HG03520 (cell line): ENCODE measurements around the gene MUC3A.
"Not testable (repeated sequence)": the region's sequence is repeated elsewhere in the genome, so short reads cannot be mapped to it uniquely, and the experiment has no call there.

Experiments
- ATAC-seq: cut with Tn5 transposase; IDR thresholded peaks from one replicate; pipeline ENCODE4 v1.9.1; 2021; ENCODE audit warnings: mild to moderate bottlenecking, moderate library complexity; ENCODE audit not compliant: unreplicated experiment

Gene MUC3A, protein sequence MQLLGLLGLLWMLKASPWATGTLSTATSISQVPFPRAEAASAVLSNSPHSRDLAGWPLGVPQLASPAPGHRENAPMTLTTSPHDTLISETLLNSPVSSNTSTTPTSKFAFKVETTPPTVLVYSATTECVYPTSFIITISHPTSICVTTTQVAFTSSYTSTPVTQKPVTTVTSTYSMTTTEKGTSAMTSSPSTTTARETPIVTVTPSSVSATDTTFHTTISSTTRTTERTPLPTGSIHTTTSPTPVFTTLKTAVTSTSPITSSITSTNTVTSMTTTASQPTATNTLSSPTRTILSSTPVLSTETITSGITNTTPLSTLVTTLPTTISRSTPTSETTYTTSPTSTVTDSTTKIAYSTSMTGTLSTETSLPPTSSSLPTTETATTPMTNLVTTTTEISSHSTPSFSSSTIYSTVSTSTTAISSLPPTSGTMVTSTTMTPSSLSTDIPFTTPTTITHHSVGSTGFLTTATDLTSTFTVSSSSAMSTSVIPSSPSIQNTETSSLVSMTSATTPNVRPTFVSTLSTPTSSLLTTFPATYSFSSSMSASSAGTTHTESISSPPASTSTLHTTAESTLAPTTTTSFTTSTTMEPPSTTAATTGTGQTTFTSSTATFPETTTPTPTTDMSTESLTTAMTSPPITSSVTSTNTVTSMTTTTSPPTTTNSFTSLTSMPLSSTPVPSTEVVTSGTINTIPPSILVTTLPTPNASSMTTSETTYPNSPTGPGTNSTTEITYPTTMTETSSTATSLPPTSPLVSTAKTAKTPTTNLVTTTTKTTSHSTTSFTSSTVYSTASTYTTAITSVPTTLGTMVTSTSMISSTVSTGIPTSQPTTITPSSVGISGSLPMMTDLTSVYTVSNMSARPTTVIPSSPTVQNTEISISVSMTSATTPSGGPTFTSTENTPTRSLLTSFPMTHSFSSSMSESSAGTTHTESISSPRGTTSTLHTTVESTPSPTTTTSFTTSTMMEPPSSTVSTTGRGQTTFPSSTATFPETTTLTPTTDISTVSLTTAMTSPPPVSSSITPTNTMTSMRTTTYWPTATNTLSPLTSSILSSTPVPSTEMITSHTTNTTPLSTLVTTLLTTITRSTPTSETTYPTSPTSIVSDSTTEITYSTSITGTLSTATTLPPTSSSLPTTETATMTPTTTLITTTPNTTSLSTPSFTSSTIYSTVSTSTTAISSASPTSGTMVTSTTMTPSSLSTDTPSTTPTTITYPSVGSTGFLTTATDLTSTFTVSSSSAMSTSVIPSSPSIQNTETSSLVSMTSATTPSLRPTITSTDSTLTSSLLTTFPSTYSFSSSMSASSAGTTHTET (N-terminal part only)

DNA sequence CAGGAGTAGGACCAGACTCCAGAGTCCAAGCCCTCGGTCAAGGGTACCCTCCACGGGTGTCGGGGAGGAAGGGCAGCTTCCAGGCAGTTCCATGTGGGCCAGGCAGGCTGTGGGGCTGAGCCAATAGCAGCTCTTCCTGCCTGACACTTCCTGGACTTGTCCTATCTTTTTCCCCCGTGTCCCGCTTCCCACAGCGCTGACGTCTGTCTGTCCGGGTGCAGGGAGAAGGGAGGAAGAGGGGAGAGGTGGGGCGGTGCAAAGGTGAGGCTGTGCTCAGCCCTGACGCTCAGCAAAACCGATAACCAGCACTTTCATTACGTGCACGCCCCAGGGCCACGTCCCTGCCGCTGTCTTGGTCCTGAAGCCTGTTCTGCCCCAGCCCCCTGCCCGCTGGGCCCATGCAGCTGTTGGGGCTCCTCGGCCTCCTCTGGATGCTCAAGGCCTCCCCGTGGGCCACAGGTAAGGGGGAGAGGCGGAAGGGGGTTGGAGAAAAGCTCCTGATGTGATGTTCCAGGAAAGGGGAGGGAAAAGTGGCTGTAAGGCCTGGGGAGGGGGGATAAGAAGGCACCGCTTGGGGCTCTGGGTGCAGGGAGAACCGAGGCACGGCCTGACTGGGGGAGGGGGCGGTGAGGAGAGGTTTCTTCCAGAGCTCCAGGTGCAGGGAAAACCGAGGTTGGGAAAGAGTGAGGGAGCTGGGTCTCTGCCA lies at the start of gene MUC3A:
Gene MUC3A (plus strand): TSS at position 308 of the 706 bp plus-strand sequence. CDS start 91 bp downstream, at position 399.
- ATAC-seq: no peak

- no peak for ATAC-seq
Observed at GRCh38 chr7:100900978-100901377, 48.4 kb upstream of the MUC3A start.

GRCh38 chr7:100901921-100902332 lies 47.4 kb upstream of the MUC3A start:
- no peak for ATAC-seq

GRCh38 chr7:100902638-100903037 lies 46.7 kb upstream of the MUC3A start:
- no peak for ATAC-seq

DNA sequence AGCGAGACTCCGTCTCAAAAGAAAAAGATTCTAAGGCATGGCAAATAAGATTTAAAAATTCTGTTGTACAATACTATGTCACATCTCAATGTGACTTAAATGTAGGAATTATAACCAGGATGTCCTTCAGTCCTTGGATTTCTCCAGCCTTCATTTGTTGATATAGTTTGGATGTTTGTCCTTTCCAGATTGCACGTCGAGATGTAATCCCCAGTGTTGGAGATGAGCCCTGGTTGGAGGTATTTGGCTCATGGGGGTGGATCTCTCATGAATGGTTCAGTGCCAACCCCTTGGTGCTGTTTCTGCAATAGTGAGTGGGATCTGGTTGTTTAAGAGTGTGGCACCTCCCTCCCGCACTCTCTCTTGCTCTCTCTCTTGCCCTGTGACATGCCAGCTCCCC lies 40.8 kb upstream of the MUC3A start:
- no peak for ATAC-seq

GRCh38 chr7:100910443-100910842 lies 38.9 kb upstream of the MUC3A start:
- ATAC-seq: not testable (repeated sequence)

GRCh38 chr7:100911484-100911883 lies 37.9 kb upstream of the MUC3A start:
- ATAC-seq: no peak

DNA sequence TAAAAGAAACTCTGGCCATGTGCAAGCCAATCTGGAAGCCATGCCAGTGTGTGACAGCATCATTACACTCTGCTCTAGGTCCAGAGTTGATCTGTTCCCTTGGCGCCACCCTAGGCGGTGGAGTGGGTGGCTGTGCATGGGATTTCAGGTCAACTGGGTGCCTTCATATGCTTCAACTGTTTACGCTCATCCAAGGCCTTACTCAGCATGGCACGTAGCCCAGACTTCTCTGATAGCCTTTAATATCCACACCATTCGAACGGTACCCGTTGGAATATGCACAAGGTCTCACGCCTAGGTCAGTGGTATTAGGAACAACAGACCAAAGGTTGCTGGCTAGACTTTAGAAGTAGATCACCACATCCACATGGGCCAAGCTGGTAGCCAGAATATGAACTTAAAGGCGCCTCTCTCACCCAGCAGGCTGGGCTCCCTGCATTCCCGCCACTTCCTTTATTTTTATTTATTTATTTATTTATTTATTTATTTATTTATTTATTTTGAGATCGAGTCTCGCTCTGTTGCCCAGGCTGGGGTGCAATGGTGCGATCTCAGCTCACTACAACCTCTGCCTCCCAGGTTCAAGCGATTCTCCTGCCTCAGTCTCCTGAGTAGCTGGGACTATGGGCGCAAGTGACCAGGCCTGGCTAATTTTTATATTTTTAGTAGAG lies 35.0 kb upstream of the MUC3A start:
- no peak for ATAC-seq

- no peak for ATAC-seq
Observed at GRCh38 chr7:100914879-100915447, 34.4 kb upstream of the MUC3A start.

- not testable (repeated sequence) for ATAC-seq
Observed at GRCh38 chr7:100919335-100919734, 30.0 kb upstream of the MUC3A start.

GRCh38 chr7:100919779-100920437 lies 29.4 kb upstream of the MUC3A start:
- ATAC-seq: not testable (repeated sequence)

DNA sequence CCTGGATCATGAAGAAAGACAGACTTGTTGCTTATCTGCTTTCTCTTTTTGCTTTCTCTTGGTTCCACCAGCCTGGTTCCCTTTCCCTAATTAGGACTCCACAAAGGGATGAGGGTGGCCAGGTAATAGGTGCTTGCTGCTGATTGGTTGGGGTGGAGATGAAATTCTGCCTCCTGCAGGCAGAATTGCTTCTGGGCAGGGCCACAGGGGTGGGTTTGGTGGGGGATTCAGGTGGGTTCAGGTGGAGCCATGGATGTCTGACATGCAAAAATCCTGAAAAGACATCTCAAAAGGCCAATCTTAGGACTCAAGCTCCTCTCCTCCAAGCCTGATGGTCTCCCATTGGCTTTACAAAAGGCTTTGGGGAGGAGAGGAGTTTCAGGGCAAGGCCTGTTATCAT lies 28.3 kb upstream of the MUC3A start:
- no peak for ATAC-seq

- not testable (repeated sequence) for ATAC-seq
Observed at GRCh38 chr7:100923616-100924015, 25.7 kb upstream of the MUC3A start.

GRCh38 chr7:100929808-100930174 lies 19.5 kb upstream of the MUC3A start:
- no peak for ATAC-seq

- no peak for ATAC-seq
Observed at GRCh38 chr7:100933734-100934133, 15.6 kb upstream of the MUC3A start.

- ATAC-seq: not testable (repeated sequence)
Observed at GRCh38 chr7:100935381-100935780, 14.0 kb upstream of the MUC3A start.

- not testable (repeated sequence) for ATAC-seq
Observed at GRCh38 chr7:100936167-100936566, 13.2 kb upstream of the MUC3A start.

DNA sequence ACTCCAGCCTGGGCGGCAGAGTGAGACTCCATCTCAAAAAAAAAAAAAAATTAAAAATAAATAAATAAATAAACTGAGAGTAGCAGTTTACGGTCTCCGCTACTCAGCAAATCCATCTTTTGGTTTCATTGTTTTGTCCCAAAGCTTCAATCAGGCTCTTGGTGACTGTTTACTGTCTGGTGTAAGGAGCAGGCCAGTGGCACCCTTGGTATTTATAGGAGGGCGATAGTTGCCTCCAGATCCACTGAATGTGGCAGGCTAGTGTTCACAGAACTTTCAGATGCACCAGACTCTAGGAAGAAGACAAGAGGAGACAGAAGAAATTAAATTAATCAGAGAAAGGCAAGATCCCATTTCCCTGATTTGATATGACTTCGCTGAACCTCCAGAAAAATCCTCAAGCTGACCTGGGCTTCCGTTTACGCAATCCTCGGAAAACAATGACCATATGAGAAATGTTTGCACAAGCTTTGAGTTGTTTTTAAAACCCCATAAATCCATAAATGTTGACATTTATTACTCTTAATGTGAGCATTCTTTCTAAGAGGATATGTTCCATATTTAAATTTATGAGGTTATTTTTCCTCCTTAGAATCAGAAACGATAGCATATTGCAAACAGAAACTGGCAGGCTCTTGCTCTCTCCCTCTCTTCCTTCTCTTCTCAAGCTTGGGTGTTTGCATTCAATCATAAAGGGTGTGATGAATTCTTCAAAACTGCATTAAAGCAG lies 7.1 kb upstream of the MUC3A start:
- no peak for ATAC-seq
